Motor neuron (in vitro differentiated cells): ENCODE data around the gene IQGAP2. TPM values are rescaled to one million over a fixed set of nuclear protein-coding genes. Genes with fewer than 3 reads are reported as not detected.
"Not testable (repeated sequence)": the region's sequence is repeated elsewhere in the genome, so short reads cannot be mapped to it uniquely, and the experiment has no call there.

ENCODE experiments used
- ATAC-seq, 8 experiments: fragments of 200-7000 bp; cut with Tn5 transposase; replicated peaks in 6 of 8; 2 replicates each; pipeline ENCODE4 v1.8.0; 2021; ENCODE audit warnings: mild to moderate bottlenecking in 8 of 8, moderate library complexity in 8 of 8
- H3K27ac ChIP-seq, 2 donors: fragments of 250-450 bp; sonication (Bioruptor Pico); 2 replicates each; pipeline ENCODE4 v1.9.0; 2021; ENCODE audit warnings: antibody characterized with exemption in 2 of 2, mild to moderate bottlenecking in 2 of 2, moderate library complexity in 1 of 2
- H3K4me1 ChIP-seq, 2 donors: fragments of 250-450 bp; sonication (Bioruptor Pico); replicated peaks in 1 of 2; 2 replicates each; pipeline ENCODE4 v1.6.1; 2021; ENCODE audit warnings: antibody characterized with exemption in 2 of 2, mild to moderate bottlenecking in 2 of 2, moderate library complexity in 1 of 2
- H3K4me3 ChIP-seq, 5 donors: fragments of 250-450 bp; sonication (Bioruptor Pico); 2 replicates each; pipeline ENCODE4 v1.9.0; 2021; ENCODE audit warnings: antibody characterized with exemption in 5 of 5, mild to moderate bottlenecking in 5 of 5, moderate library complexity in 4 of 5
- WGBS, 10 experiments: fragments of 450-650 bp; shearing (Covaris generic); methylation state at CpG; one replicate each; pipeline ENCODE4 v1.0.0; 2022; 5-methylcytosine and 5-hydroxymethylcytosine counted together
- in situ Hi-C, 9 experiments: fragments of 400-800 bp; cut with MboI; loops; one replicate each; pipeline ENCODE4 v1.15.0; 2021; ENCODE audit warnings: low sequenced_read_pairs in 9 of 9, low pct_unique_long_range_greater_than_20kb in 2 of 9; ENCODE audit not compliant: unreplicated experiment in 9 of 9
- total RNA-seq, 8 experiments: library from RNA; unstranded; fragments of 300-600 nt; gene quantifications; 2 replicates each; pipeline versions ENCODE4 v1.2.3 to v1.2.4, GENCODE V29; 2022

IQGAP2 gene
- total RNA-seq, 8 experiments from 2014 or later, result 6.3 to 74.8 (median 14.2) TPM

GRCh38 chr5:76548525-76549229, 145.6 kb downstream of the IQGAP2 start:
- 67 to 100% (median 84%) methylated on average over 1 to 3 of the region's 3 CpGs; no CpG with 5 or more reads in 2 of the 10 experiments for WGBS, 10 experiments
- no peak overlapping the region for H3K4me3 ChIP-seq
- peaks cover 11 to 19% of the 10 kb centered on the region in 2 donors for H3K4me1 ChIP-seq
- in situ Hi-C loops, result loop anchor here in 2 of 9 experiments (10.0 kb wide), 1 partner anchor 144 kb away; the partner anchor contains the start of gene IQGAP2 (in 2 of the 2)
- ATAC-seq, result no peak
- H3K27ac ChIP-seq, result no peak overlapping the region

GRCh38 chr5:76550881-76551280, 147.8 kb downstream of the IQGAP2 start:
- no CpG with 5 or more reads among the region's 34 CpGs for WGBS, 10 experiments
- in situ Hi-C loops, result loop anchor here in 1 of 9 experiments (25.0 kb wide), 1 partner anchor 464 kb away; the partner anchor contains the start of gene SV2C
- not testable (repeated sequence) for H3K27ac ChIP-seq, ATAC-seq, H3K4me3 ChIP-seq
- H3K4me1 ChIP-seq, result peaks cover 7 to 12% of the 10 kb centered on the region in 2 donors

GRCh38 chr5:76552546-76552945, 149.5 kb downstream of the IQGAP2 start:
- no peak for ATAC-seq
- Histone ChIP-seq H3K4me1 (no peaks in the 10 kb centered on the region), H3K4me3 (no peak overlapping the region), H3K27ac (no peak overlapping the region)
- in situ Hi-C loops, result loop anchor here in 1 of 9 experiments (25.0 kb wide), 1 partner anchor 465 kb away; the partner anchor contains the start of gene SV2C
- 0 to 100% (median 89%) methylated on average over 1 of the region's 1 CpG; no CpG with 5 or more reads in 1 of the 10 experiments for WGBS, 10 experiments

GRCh38 chr5:76553251-76553650, 150.2 kb downstream of the IQGAP2 start:
- no peaks in the 10 kb centered on the region for H3K4me1 ChIP-seq
- in situ Hi-C loops, result loop anchor here in 1 of 9 experiments (25.0 kb wide), 1 partner anchor 466 kb away; the partner anchor contains the start of gene SV2C

GRCh38 chr5:76555114-76555513, 152.0 kb downstream of the IQGAP2 start:
- Histone ChIP-seq H3K27ac (no peak overlapping the region), H3K4me1 (no peaks in the 10 kb centered on the region), H3K4me3 (no peak overlapping the region)
- peak in 1 of 8 experiments; percentile 16 for ATAC-seq
- 0 to 100% (median 59%) methylated on average over 1 to 4 of the region's 4 CpGs; no CpG with 5 or more reads in 4 of the 10 experiments for WGBS, 10 experiments
- in situ Hi-C loops, result loop anchor here in 1 of 9 experiments (25.0 kb wide), 1 partner anchor 468 kb away; the partner anchor contains the start of gene SV2C

More at GRCh38 chr5:76553251-76553650, 150.2 kb downstream of the IQGAP2 start:
- no peak overlapping the region for H3K4me3 ChIP-seq
- H3K27ac ChIP-seq, result no peak overlapping the region
- 13 to 88% (median 53%) methylated on average over 1 to 2 of the region's 2 CpGs; no CpG with 5 or more reads in 4 of the 10 experiments for whole genome bisulfite sequencing, 10 experiments
- ATAC-seq, result peak in 1 of 8 experiments; percentile 36

- no peak overlapping the region for H3K27ac ChIP-seq
- no peak overlapping the region for H3K4me3 ChIP-seq
- 0 to 100% (median 100%) methylated on average over 1 to 2 of the region's 2 CpGs; no CpG with 5 or more reads in 7 of the 10 experiments for WGBS, 10 experiments
- no peak for ATAC-seq
- H3K4me1 ChIP-seq, result no peaks in the 10 kb centered on the region
- in situ Hi-C loops, result loop anchor here in 1 of 9 experiments (25.0 kb wide), 1 partner anchor 468 kb away; the partner anchor contains the start of gene SV2C
These were observed 152.6 kb downstream of the IQGAP2 start for GRCh38 chr5:76555717-76556116.

- ATAC-seq, result no peak
- in situ Hi-C loops, result loop anchor here in 1 of 9 experiments (25.0 kb wide), 1 partner anchor 469 kb away; the partner anchor contains the start of gene SV2C
- Histone ChIP-seq H3K4me3 (no peak overlapping the region), H3K4me1 (no peaks in the 10 kb centered on the region), H3K27ac (no peak overlapping the region)
- 42 to 100% (median 83%) methylated on average over 1 to 4 of the region's 4 CpGs; no CpG with 5 or more reads in 1 of the 10 experiments for WGBS, 10 experiments
These were observed 153.6 kb downstream of the IQGAP2 start for GRCh38 chr5:76556511-76557221.

GRCh38 chr5:76560952-76561891, 158.1 kb downstream of the IQGAP2 start:
- Histone ChIP-seq H3K4me1 (no peaks in the 10 kb centered on the region), H3K27ac (no peak overlapping the region), H3K4me3 (no peak overlapping the region)
- no peak for ATAC-seq
- WGBS, 10 experiments, result 26 to 100% (median 82%) methylated on average over 2 to 5 of the region's 5 CpGs; no CpG with 5 or more reads in 3 of the 10 experiments
- in situ Hi-C loops, result loop anchor here in 1 of 9 experiments (25.0 kb wide), 1 partner anchor 474 kb away; the partner anchor contains the start of gene SV2C

- no peak for ATAC-seq
- Histone ChIP-seq H3K4me1 (no peaks in the 10 kb centered on the region), H3K4me3 (no peak overlapping the region), H3K27ac (no peak overlapping the region)
- in situ Hi-C loops, result loop anchor here in 1 of 9 experiments (25.0 kb wide), 1 partner anchor 475 kb away; the partner anchor contains the start of gene SV2C
- WGBS, 10 experiments, result 55 to 100% (median 93%) methylated on average over 1 to 6 of the region's 6 CpGs
These were observed 158.9 kb downstream of the IQGAP2 start for GRCh38 chr5:76561959-76562358.

- H3K4me1 ChIP-seq, result no peaks in the 10 kb centered on the region
- H3K27ac ChIP-seq, result no peak overlapping the region
- in situ Hi-C loops, result loop anchor here in 1 of 9 experiments (25.0 kb wide), 1 partner anchor 478 kb away; the partner anchor contains the start of gene SV2C
- WGBS, 10 experiments, result 18 to 100% (median 75%) methylated on average over 1 to 7 of the region's 7 CpGs; no CpG with 5 or more reads in 3 of the 10 experiments
- ATAC-seq, result no peak
- no peak overlapping the region for H3K4me3 ChIP-seq
These were observed 161.9 kb downstream of the IQGAP2 start for GRCh38 chr5:76565009-76565408.

- H3K4me1 ChIP-seq, result no peaks in the 10 kb centered on the region
- H3K27ac ChIP-seq, result no peak overlapping the region
- 40 to 100% (median 92%) methylated on average over 1 to 4 of the region's 4 CpGs; no CpG with 5 or more reads in 3 of the 10 experiments for WGBS, 10 experiments
- H3K4me3 ChIP-seq, result no peak overlapping the region
- peak in 1 of 8 experiments; percentile 51 for ATAC-seq
- in situ Hi-C loops, result loop anchor here in 1 of 9 experiments (25.0 kb wide), 1 partner anchor 483 kb away; the partner anchor contains the start of gene SV2C
These were observed 167.1 kb downstream of the IQGAP2 start for GRCh38 chr5:76570153-76570552.

- Histone ChIP-seq H3K4me3 (no peak overlapping the region), H3K27ac (no peak overlapping the region), H3K4me1 (no peaks in the 10 kb centered on the region)
- in situ Hi-C loops, result loop anchor here in 1 of 9 experiments (25.0 kb wide), 1 partner anchor 484 kb away; the partner anchor contains the start of gene SV2C
- no peak for ATAC-seq
These were observed 168.5 kb downstream of the IQGAP2 start for GRCh38 chr5:76571559-76571958.
